ENCODE results near the gene XCL2. TPM values are rescaled to one million over a fixed set of nuclear protein-coding genes. Genes with fewer than 3 reads are reported as not detected.

XCL2 gene
- polyA plus RNA-seq, 1 of the 3 experiments (the other 2 are of a cell fraction) = not detected

GRCh38 chr1:168518813-168519212 lies 25.0 kb downstream of the XCL2 start:
- H3K36me3 ChIP-seq (replicated peaks in 1 of 2; ENCODE audit: control insufficient read depth in 1 of 2, insufficient read depth in 2 of 2, low read length in 1 of 2) = no peaks in the 10 kb centered on the region
- H4K20me1 ChIP-seq (ENCODE audit: insufficient read depth) = no peaks in the 10 kb centered on the region
- CTCF ChIA-PET = no interaction called here
- H3K27ac ChIP-seq (ENCODE audit: low read depth in 2 of 2, low read length in 1 of 2) = no peak overlapping the region
- no peak overlapping the region for H3K9ac ChIP-seq
- 84% methylated on average over 1 of the region's 1 CpG for WGBS (ENCODE audit: low lambda C conversion rate)
- no peak overlapping the region for H3K4me3 ChIP-seq (ENCODE audit: low read depth in 2 of 2, low read length in 1 of 2)
- TF ChIP-seq EP300 (IDR thresholded peaks at IDR 0.05; ENCODE audit: borderline replicate concordance in 1 of 2, low read depth in 1 of 2, low read length in 1 of 2) (no peak), MEF2A (IDR thresholded peaks at IDR 0.05; ENCODE audit: borderline replicate concordance, low read depth) (no peak)
- H3F3A ChIP-seq (replicated peaks; ENCODE audit: insufficient read depth) = no peaks in the 10 kb centered on the region
- H2AFZ ChIP-seq (ENCODE audit: low read depth) = no peak overlapping the region
- no peaks in the 10 kb centered on the region for H3K79me2 ChIP-seq (ENCODE audit: insufficient read depth)
- POLR2A ChIA-PET = no interaction called here
- peaks cover 0 to 1% of the 10 kb centered on the region in 2 experiments; a peak in 2 of 4 replicates for H3K4me1 ChIP-seq (ENCODE audit: control insufficient read depth in 1 of 2, insufficient read depth in 2 of 2, low read depth in 1 of 2, low read length in 1 of 2)
- no peak overlapping the region for H3K4me2 ChIP-seq
- H3K9me3 ChIP-seq = peaks cover 4% of the 10 kb centered on the region; the same call in 1 of the 2 replicates
- DNase-seq = no peak
- H3K27me3 ChIP-seq (ENCODE audit: insufficient read depth) = no peaks in the 10 kb centered on the region
- H3K9me2 ChIP-seq = no peaks in the 10 kb centered on the region

- Histone ChIP-seq H3K79me2 (ENCODE audit: insufficient read depth) (no peaks in the 10 kb centered on the region), H3K9me2 (no peaks in the 10 kb centered on the region), H3F3A (replicated peaks; ENCODE audit: insufficient read depth) (no peaks in the 10 kb centered on the region), H3K36me3 (replicated peaks in 1 of 2; ENCODE audit: control insufficient read depth in 1 of 2, insufficient read depth in 2 of 2, low read length in 1 of 2) (no peaks in the 10 kb centered on the region), H3K9ac (no peak overlapping the region), H3K27me3 (ENCODE audit: insufficient read depth) (no peaks in the 10 kb centered on the region), H3K4me3 (ENCODE audit: low read depth in 2 of 2, low read length in 1 of 2) (no peak overlapping the region), H3K9me3 (peaks cover 4% of the 10 kb centered on the region; the same call in 1 of the 2 replicates), H3K4me2 (no peak overlapping the region), H3K4me1 (ENCODE audit: control insufficient read depth in 1 of 2, insufficient read depth in 2 of 2, low read depth in 1 of 2, low read length in 1 of 2) (peaks cover 0 to 5% of the 10 kb centered on the region in 2 experiments; a peak in 2 of 4 replicates), H2AFZ (ENCODE audit: low read depth) (no peak overlapping the region), H3K27ac (ENCODE audit: low read depth in 2 of 2, low read length in 1 of 2) (no peak overlapping the region), H4K20me1 (ENCODE audit: insufficient read depth) (no peaks in the 10 kb centered on the region)
- WGBS (ENCODE audit: low lambda C conversion rate) = 87% methylated on average over 4 of the region's 4 CpGs
- no peak for DNase-seq
- TF ChIP-seq USF1 (IDR thresholded peaks at IDR 0.05; ENCODE audit: borderline replicate concordance, low read depth) (no peak), SMC3 (IDR thresholded peaks at IDR 0.05; ENCODE audit: low read depth, low read length) (no peak), ZBTB33 (IDR thresholded peaks at IDR 0.05; ENCODE audit: borderline replicate concordance, low read depth) (no peak), GABPA (IDR thresholded peaks at IDR 0.05; ENCODE audit: low read depth) (no peak), FOSL2 (IDR thresholded peaks at IDR 0.05; ENCODE audit: borderline replicate concordance, low read depth) (no peak), EZH2phosphoT487 (IDR thresholded peaks at IDR 0.05; ENCODE audit: borderline replicate concordance, low read depth) (no peak), JUND (IDR thresholded peaks at IDR 0.05) (no peak), ELF1 (IDR thresholded peaks at IDR 0.05) (no peak), IRF3 (IDR thresholded peaks at IDR 0.05; ENCODE audit: low read depth, low read length) (no peak), PBX3 (IDR thresholded peaks at IDR 0.05) (no peak)
- ChIA-PET POLR2A (no interaction called here), CTCF (no interaction called here)
Observed at GRCh38 chr1:168518201-168518689, 25.6 kb downstream of the XCL2 start.
